ENCODE measurements around the gene METTL9.
A peak's percentile ranks its signal among the peaks of the same experiment; 100 is the strongest.

Gene METTL9

GRCh38 chr16:21654881-21655280, 55.5 kb downstream of the METTL9 start:
- H3K4me3 ChIP-seq (ENCODE audit: low read depth, low read length) = no peak overlapping the region
- no peak for TF ChIP-seq CTCF (IDR thresholded peaks at IDR 0.05; ENCODE audit: low read depth, low read length, missing control alignments)
- in situ Hi-C loops (cut with HindIII; ENCODE audit: low sequenced_read_pairs) = no loop called here
- no peak for DNase-seq (ENCODE audit: low read depth)

GRCh38 chr16:21656795-21657768, 57.7 kb downstream of the METTL9 start:
- in situ Hi-C loops (cut with HindIII; ENCODE audit: low sequenced_read_pairs) = no loop called here
- DNase-seq (ENCODE audit: low read depth) = peak; percentile 45
- no peak overlapping the region for H3K4me3 ChIP-seq (ENCODE audit: low read depth, low read length)
- peak; percentile 84 for TF ChIP-seq CTCF (IDR thresholded peaks at IDR 0.05; ENCODE audit: low read depth, low read length, missing control alignments)

GRCh38 chr16:21659124-21659523, 59.7 kb downstream of the METTL9 start:
- DNase-seq (ENCODE audit: low read depth) = no peak
- no peak for TF ChIP-seq CTCF (IDR thresholded peaks at IDR 0.05; ENCODE audit: low read depth, low read length, missing control alignments)
- in situ Hi-C loops (cut with HindIII; ENCODE audit: low sequenced_read_pairs) = no loop called here
- H3K4me3 ChIP-seq (ENCODE audit: low read depth, low read length) = no peak overlapping the region

GRCh38 chr16:21663889-21664647, 64.7 kb downstream of the METTL9 start, which contains the start of gene OTOA:
Gene OTOA, plus strand, starts transcription at chr16:21663968. Its CDS starts 14,547 bp downstream, at chr16:21678515.
- TF ChIP-seq CTCF (IDR thresholded peaks at IDR 0.05; ENCODE audit: low read depth, low read length, missing control alignments) = no peak
- H3K4me3 ChIP-seq (ENCODE audit: low read depth, low read length) = peak within 1 kb of the TSS; percentile 15
- in situ Hi-C loops (cut with HindIII; ENCODE audit: low sequenced_read_pairs) = no loop called here
- DNase-seq (ENCODE audit: low read depth) = no peak

GRCh38 chr16:21664801-21665492, 65.6 kb downstream of the METTL9 start:
- no peak for DNase-seq (ENCODE audit: low read depth)
- no peak overlapping the region for H3K4me3 ChIP-seq (ENCODE audit: low read depth, low read length)
- in situ Hi-C loops (cut with HindIII; ENCODE audit: low sequenced_read_pairs) = no loop called here
- TF ChIP-seq CTCF (IDR thresholded peaks at IDR 0.05; ENCODE audit: low read depth, low read length, missing control alignments) = no peak

GRCh38 chr16:21666772-21667171, 67.4 kb downstream of the METTL9 start:
- in situ Hi-C loops (cut with HindIII; ENCODE audit: low sequenced_read_pairs) = no loop called here
- H3K4me3 ChIP-seq (ENCODE audit: low read depth, low read length) = no peak overlapping the region
- no peak for DNase-seq (ENCODE audit: low read depth)
- TF ChIP-seq CTCF (IDR thresholded peaks at IDR 0.05; ENCODE audit: low read depth, low read length, missing control alignments) = no peak
